ENCODE data around the gene LMCD1. TPM values are rescaled to one million over a fixed set of nuclear protein-coding genes. Genes with fewer than 3 reads are reported as not detected.

LMCD1 gene, protein sequence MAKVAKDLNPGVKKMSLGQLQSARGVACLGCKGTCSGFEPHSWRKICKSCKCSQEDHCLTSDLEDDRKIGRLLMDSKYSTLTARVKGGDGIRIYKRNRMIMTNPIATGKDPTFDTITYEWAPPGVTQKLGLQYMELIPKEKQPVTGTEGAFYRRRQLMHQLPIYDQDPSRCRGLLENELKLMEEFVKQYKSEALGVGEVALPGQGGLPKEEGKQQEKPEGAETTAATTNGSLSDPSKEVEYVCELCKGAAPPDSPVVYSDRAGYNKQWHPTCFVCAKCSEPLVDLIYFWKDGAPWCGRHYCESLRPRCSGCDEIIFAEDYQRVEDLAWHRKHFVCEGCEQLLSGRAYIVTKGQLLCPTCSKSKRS
- 3.9 and 8.4 TPM in 2 replicates for total RNA-seq (2014; rRNA removed; shearing (Covaris generic))

GRCh38 chr3:8501371-8502131 lies at the start of gene LMCD1:
Gene LMCD1, plus strand, starts transcription at chr3:8501823. Its CDS starts 116 bp downstream, at chr3:8501939.
- peak; percentile 91 for DNase-seq (ENCODE audit: low spot score)

DNA sequence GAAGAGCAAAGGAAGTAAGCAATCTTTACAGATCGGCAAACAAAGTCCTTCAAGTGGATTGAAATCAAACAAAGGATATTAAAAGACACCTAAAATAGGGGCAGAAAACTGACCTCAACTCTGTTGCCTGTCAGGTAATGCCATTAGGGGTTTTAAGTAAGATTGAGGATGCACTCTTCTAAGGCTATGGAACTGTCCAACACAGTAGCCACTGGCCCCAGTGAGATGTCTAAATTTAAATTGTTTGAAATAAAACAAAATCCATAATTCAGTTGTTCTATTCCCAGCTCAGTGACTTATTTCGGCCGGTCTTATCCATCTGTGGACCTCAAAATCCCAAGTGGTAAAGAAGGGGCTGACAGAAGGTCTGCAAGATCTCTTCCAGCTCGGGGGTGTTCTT lies 49.5 kb upstream of the LMCD1 start:
- no peak for DNase-seq (ENCODE audit: low spot score)

DNA sequence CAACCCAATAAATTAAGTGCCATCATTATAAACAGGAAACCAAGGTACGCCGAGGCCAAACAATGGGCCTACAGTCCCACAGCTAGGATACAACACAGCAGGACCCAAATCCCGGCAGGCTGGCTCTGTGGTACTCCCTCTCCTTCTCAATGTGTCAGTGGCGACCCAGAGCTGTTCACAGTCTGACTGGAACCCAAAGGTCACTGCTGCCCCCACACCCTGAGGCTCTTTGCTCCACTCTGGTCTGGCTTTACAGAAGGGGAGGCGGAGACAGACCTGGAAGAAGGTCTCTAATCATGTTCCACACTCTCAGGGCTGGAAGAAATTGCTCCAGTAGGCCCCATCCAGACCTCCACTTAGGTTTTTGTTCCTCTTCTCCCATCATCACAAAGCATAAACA lies 48.5 kb upstream of the LMCD1 start:
- no peak for DNase-seq (ENCODE audit: low spot score)

- DNase-seq (ENCODE audit: low spot score) = no peak
Measured at GRCh38 chr3:8455526-8456411, 45.9 kb upstream of the LMCD1 start.

GRCh38 chr3:8456412-8456811 lies 45.2 kb upstream of the LMCD1 start:
- DNase-seq (ENCODE audit: low spot score) = no peak

DNA sequence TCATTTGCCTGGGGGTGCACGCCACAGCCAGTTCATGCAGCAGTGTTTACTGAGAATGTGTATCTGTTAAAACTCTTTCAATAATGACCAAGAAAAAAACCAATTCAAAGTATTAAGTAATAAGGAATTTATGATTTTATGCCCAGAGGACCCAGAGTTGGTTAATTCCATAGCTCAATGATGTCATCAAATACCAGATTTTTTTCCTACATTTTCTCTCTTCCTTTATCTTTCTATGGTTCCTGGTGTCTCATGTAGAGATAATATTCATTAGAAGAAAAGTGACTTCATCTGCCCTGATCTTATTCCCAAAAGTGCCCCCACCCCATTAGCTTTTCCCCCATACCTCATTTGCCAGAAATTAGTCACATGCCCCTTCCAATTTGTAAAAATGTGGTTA lies 44.6 kb upstream of the LMCD1 start:
- DNase-seq (ENCODE audit: low spot score) = no peak

GRCh38 chr3:8458238-8458661 lies 43.4 kb upstream of the LMCD1 start:
- DNase-seq (ENCODE audit: low spot score) = no peak

DNA sequence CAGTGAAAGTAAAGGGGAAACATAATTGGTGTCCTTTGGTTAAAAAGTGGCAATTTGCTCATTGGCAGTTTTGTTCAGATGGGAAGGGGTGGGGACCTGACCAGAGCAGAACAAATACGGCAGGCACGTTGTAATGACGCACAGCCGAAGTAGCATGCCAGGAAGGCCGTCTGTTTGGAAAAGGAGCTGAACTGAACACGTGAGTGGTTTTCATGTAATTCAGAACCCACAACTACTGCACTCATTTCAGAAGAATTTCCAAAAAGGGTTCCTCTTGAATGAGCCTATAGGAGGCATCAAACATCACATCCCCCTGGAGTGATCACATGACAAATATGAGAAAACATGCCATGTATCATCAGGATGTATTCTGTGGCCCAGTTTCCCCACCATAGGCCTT lies 42.9 kb upstream of the LMCD1 start:
- DNase-seq (ENCODE audit: low spot score) = no peak

GRCh38 chr3:8460050-8460708 lies 41.4 kb upstream of the LMCD1 start:
- DNase-seq (ENCODE audit: low spot score) = no peak

DNA sequence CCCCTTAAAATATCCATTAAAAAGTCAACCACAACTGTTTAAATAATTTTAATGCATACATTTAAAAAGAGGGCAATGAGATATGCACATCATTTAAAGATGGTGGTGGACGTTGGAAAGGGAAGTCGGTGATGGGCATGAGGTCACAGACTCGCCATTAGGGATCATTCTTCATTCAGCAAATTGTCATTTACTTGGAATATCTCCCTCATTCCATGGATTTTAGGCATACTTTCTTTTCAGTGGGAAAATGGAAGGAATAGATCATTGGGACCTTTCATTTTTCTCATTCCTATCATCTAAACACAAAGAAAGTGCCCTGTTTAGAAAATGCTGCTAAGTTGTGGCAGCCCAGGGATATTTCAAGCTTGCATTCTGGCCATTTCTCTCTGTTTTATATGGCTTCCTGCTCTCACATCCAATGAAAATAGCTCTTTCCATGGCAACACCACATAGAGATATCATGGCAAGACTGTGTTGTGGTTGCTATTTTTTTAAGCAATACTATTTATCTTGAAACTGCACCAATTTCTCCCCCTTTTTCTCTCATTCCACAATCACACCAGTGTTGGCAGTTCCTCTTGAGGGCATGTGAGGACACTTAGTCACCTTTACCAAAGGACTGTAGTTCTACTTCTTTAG lies 40.7 kb upstream of the LMCD1 start:
- DNase-seq (ENCODE audit: low spot score) = peak; percentile 64

- DNase-seq (ENCODE audit: low spot score) = no peak
Measured at GRCh38 chr3:8464668-8465067, 37.0 kb upstream of the LMCD1 start.

DNA sequence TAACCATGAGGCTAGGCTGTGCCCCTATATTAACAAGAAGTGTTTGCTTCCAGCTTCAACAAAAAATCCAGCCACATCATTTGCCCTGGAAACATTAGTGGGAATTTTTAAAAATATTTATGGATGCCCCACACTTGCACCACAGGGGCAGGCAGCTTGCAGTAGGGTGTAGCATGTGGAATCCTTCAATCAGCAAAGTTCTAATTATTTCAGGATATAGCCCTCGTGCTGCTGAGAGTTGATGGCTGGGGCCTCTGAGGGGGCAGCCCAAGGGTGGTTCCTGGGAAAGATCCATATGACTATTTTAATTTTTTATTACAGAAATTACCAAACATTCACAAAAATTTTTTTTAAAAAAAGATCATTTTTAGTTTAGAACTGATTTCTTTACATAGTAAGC lies 35.1 kb upstream of the LMCD1 start:
- no peak for DNase-seq (ENCODE audit: low spot score)

DNA sequence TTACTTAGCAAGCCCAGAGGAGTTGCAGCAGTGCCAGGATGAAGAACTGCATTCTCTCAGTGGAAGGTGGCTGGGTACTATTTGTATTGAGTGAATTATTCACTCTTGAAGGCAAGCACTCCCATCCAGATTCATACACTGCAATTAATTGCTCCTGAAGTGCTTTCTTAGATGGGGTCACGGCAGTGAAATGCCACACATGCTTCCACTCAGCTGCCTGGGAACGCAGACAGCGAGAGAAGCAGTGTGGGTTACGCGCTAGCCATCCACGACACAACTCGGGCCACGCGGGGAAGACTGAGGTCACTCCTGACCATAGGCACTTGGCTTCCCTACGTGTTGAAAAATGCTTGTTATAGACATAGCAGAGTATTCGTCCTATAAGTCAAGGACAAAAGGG lies 30.8 kb upstream of the LMCD1 start:
- no peak for DNase-seq (ENCODE audit: low spot score)

GRCh38 chr3:8472549-8472948 lies 29.1 kb upstream of the LMCD1 start:
- DNase-seq (ENCODE audit: low spot score) = no peak

- no peak for DNase-seq (ENCODE audit: low spot score)
Measured at GRCh38 chr3:8473029-8473428, 28.6 kb upstream of the LMCD1 start.

DNA sequence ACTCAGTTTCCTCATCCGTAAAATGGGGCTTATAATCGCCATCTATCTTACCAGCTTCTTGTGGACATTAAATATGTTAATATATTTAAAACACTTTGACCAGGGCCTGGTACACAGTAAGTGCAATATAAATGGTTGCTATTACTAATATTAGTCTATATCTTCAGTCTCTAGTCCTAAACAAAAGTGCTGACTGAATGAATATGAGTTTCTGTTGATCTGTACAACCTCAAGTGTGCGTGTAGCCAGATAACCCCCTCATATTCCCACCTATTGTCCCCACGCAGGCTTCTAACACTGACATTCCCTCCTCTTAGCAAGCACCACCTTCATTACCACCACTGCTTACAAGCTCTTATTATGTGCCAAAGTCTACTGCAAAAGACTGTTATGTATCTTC lies 27.6 kb upstream of the LMCD1 start:
- no peak for DNase-seq (ENCODE audit: low spot score)

- no peak for DNase-seq (ENCODE audit: low spot score)
Measured at GRCh38 chr3:8474991-8475390, 26.6 kb upstream of the LMCD1 start.

- no peak for DNase-seq (ENCODE audit: low spot score)
Measured at GRCh38 chr3:8480699-8481098, 20.9 kb upstream of the LMCD1 start.

GRCh38 chr3:8481380-8481779 lies 20.2 kb upstream of the LMCD1 start:
- DNase-seq (ENCODE audit: low spot score) = no peak

DNA sequence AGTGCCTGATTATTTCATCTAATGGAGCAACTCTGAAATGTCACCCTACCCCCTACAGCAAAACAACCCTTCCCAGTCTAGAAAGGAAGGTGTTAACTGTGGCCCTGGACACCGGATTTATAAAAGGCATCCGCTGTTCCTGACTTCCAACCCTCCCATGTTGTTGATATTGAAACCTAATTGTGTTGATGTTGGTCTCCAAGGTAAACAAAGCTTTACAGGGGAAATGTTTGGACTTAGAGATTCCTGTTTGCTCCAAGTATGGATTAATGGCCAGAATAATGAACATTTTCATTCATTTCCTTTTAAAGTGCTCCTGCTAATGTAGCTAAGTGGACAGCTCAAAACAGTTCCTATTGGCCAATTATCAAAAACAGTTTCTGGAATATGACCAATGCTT lies 19.4 kb upstream of the LMCD1 start:
- DNase-seq (ENCODE audit: low spot score) = no peak

Data from A172 (cell line).